GM18858 (cell line): Measurements from ENCODE around the gene TACC2.

Source experiments
- ATAC-seq: cut with Tn5 transposase; IDR thresholded peaks from one replicate; pipeline ENCODE4 v1.9.1; 2021; ENCODE audit not compliant: unreplicated experiment

The TACC2 gene

DNA sequence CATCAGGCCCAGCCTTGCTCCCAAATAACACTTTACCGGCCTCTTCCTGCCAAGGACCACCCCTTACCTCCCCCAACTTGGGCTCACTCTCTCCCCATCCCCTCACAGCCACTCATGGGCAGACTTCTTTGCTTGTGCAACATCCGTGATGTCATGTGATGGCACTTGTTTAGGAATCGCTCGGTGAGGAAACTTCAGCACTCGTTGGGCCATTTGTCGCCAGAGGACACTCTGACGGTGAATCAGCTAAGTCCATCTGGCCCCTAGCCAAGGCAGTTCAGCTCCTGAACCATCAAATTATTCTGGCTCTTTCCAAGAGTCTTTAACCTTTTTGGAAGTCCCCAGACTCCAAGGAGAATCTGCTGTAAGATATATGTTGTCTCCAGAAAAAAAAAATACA lies 301.4 kb downstream of the TACC2 start:
- ATAC-seq, result no peak

DNA sequence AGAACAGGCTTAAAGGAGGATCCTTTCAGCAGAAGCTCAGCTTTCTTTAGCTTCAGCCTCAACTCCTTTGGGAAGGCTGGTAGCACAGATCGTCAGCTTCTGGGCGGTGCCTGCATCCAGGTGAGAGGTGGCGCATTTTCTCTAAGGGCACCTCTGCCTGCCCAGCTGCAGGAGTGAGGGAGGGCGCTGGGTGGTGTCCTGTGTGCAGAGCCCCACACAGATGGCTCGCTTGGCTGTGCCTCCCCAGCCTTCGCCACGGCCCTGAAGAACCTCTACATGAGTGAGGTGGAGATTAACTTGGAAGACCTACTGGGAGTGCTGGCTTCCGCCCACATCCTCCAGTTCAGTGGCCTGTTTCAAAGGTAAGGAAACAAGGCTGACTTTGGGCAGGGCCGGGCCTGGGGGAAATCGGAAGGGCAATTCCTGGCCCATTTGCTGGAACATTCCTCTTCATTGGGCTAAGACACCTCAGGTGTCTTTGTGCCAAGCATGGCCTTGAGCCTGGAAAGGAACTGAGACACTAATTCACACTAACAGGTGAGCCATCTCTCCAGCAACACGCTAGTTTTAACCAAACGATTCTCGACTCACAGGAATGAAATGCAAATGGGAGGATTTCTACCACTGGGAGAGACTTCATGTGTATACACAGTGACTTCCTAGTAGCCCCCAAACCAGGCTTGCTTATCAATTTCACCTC lies 302.0 kb downstream of the TACC2 start:
- ATAC-seq, result no peak

DNA sequence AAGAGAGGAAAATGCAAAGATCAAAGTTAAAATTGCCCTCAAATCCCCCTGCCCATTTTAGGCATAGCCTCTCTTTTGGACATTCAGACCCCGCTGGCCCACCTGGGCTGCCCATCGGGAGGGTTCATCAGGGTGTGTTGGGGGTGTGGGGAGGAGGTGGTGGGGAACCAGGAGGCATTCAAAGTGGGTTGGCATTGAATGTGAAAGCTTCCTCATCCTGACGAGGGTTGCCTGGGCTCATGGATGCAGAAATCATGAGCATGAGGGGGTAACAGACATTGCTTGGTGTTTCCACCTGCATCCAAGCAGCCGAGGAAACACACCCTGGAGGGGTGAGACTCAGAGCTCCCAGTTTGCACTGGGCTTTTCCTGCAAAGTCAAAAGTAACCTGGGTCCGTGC lies 302.8 kb downstream of the TACC2 start:
- ATAC-seq, result no peak

DNA sequence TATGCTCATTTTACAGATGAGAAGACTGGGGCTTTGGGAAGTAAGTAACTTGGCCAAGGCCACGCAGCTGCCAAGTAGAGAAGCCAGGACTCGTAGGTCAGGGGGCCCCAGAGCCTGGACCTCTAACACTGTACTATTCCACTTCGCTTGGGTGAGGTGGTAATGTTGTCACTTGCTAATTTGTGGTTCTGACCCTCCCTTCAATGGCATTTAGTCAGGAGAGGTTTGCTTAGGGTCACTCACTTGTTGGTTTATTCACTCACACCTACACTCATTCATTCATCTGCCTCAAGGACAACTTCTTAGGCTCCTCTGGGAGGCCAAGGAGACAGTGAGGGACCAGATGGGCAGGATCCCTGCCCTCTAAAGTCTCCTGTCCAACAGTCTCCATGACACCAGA lies 303.4 kb downstream of the TACC2 start:
- no peak for ATAC-seq

DNA sequence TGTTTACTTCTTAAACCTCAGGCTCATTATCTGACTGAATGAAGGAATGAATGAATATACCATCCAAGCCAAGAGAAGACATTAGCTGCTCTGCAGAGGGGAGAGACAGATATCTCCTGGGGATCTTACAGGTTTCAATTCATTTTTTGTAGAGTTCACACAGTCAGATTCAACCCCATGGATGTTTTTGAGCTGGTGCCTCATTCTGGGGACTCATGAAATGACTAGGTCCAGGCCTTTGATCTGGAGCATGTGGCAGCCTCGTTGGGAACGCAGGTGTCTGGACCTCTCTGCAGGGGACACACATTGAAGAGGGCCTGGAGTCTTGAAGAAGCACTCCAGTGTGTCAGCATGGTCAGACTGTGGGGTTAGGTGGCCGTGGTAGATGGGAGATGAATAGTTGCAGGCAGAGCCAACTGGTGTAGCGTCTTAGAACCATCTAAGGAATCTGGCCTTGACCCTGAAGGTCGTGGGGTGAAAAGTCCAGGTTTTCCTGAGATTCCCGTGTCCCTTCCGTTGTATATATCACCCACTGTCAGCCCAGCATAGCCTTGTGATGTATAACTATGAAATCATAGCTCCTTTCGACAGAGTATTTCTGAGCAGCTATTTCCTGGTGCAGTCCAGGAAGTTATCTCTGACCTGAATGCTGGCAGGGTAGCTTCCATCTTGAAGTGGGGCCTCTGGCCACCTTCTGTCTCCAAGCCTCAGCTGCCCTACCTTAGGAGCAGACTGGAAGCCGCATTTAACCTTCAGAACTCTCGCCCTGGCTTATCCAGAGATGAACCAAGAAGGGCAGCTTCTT lies 304.4 kb downstream of the TACC2 start:
- no peak for ATAC-seq

DNA sequence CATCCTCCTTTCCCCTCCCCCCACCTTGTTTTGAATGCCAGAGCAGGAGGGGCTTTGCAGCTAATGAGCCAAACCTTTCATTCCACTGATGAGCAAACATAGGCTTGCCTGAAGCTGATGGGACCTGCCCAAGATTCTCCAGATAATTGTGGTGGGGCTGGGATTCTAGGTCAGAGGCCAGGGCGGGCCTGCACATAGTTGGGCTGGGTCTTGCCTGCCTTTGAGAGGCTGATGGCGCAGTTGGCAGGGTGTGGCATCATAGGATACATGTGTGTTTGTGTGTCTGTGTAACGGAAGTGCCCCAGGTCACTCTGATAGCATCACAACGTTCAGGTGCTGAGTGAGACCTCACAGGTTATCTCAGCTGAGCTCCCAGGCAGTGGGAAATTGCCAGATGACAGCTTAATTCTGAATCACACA lies 305.0 kb downstream of the TACC2 start:
- no peak for ATAC-seq

DNA sequence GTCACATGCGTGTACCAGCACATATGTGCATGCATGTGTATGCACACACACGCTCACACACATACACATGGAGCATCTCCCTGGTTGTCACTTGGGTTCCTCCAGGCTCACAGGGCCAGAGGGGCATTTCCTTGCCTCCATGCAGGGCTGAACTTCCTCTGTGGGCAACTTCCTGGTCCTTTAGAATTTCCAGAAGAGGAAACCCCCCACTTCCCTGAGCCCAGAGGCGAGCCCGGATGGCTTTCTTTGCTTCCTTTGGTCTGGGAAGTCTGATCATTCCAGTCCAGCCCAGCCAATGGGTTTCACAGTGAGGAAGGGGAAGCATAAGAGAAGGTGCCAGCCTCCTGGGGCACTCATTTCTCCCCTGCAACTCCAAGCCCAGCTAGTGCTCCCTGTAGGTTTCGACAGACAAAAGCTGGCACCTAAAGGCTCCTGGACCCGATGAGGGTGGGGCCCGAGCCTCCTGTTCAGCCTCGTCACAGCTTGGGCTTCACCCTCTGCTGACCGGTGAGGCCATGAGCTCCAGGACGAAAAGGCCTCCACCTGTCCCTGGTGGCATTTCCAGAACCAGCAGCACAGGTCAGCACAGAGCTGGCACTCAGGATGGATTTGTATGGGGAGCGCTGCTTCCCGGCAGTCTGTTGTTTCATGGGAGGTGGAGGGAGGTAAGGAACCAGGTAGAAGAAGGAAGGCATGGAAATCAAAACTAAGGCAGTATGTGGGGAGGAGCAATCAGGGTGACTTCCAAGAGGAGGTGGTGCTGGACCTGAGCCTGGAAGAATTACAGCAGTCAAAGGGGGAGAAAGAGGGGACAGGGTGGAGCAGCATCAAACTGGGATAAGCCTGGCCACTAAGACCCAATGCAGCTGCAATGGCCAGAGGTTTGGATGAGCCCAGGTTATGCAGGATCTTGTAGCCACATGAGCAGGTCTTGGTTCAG lies 305.8 kb downstream of the TACC2 start:
- ATAC-seq, result no peak

DNA sequence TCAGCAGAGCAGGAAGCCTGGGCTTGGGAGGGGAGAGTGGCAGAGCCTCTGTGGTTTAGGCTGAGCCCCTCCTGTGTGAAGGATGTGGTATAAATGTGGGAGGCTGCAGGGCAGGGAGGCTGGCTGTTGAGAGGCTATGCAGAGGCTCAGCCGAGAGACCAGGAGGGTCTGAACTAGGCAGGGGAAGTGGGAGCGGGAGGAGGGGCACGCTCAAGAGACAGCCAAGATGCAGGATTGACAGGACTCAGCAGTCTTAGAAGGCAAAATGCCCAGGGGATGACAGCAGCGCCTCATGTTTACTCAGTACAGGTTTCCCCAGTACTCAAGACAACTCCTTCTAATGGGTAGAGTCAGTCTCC lies 306.5 kb downstream of the TACC2 start:
- ATAC-seq, result no peak

DNA sequence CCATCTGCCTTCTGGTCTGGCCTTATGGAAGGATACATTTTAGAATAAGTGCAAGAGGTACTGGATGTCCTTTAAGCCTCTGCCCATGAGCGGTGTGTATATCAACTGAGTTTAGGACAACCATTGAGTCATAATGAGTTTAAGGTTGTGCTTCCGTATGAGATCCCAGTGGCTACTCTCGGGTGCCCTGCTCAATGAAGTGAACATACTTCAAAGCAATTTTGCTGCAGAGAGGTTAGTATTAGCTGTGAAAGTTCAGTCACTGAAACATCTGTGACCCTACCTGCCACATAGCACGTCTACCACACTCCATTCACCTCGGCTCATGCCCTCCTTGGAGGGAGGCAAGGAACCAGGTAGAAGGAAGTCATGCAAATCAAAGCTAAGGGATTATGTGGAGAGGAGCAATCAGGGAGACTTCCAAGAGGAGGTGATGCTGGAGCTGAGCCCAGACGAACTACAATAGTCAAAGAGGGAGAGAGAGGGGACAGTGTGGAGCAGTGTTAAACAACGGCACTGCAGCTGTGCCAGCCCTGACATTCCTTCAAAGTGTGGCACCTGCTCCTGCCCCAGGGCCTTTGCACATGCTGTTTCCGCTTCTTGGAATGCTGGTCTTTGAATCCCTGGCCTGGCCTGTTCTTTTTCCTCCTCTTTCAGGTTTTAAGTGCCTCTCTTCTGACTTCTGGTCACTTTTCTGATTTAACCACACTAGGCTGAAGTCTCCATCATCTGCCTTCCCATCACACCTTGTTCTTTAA lies 307.6 kb downstream of the TACC2 start:
- no peak for ATAC-seq

DNA sequence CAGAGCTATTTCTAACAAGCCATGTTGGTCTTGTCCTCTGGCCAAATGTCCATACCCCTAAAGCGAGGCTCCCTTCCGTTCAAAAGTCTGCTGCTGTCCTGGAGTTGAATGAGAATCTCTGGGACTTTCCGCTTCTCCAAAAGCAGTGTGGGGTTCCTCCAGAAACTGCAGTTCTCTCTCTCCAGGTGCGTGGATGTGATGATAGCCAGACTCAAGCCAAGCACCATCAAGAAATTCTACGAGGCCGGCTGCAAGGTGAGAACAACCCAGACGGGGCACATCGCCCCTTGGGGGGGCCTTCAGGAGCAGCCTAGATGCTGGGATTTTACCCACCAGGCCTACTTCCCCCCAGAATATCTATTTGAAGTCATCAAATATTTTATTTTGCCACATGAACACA lies 308.6 kb downstream of the TACC2 start:
- no peak for ATAC-seq

DNA sequence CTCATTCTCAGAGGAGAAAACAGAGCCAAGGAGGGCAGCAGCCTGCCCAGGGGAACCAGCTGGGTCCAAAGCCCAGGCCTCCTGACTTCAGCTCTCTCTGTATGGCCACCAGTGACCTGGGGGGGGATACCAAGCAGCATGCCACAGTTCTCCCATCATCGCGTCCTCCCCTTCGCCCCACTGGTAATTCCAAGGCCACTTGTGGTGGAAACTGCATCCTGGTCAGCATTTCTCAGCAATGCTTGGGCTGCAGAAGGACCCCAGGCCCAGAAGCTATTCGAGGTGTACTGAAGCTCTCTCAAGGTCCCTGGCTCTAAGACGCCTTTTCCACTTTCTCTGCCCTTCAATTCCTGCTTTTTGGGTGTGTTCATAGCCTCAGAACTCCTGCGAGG lies 309.2 kb downstream of the TACC2 start:
- no peak for ATAC-seq

DNA sequence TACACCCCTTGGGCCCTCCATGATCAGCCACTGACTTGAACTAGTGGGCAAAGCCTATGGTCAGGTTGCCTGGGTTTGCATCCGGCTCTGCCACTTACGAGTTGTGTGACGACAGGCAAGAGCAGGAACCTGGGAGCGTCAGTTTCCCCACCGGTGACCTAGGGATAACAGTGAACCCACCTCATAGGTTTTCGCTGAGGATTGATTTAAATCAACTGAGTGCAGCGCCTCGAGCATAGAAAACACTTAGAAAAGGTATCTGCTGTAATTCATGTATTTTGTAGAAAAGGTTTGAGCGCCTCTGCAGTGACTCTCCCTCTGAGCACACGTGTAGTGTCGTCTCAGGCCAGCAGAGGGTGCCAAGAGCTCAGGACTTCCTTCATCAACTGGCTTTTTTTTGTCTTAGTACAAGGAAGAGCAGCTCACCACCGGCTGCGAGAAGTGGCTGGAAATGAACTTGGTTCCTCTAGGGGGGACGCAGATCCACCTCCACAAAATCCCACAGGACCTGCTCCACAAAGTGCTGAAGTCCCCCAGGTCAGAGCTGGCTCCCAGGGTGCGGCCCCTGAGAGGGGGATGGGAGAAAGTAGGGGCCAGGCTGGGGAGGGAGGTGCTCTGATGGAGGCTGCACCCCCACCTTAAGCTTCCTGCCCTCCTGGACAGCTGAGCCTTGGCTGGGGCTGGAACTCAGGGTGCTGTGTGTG lies 309.8 kb downstream of the TACC2 start:
- no peak for ATAC-seq

DNA sequence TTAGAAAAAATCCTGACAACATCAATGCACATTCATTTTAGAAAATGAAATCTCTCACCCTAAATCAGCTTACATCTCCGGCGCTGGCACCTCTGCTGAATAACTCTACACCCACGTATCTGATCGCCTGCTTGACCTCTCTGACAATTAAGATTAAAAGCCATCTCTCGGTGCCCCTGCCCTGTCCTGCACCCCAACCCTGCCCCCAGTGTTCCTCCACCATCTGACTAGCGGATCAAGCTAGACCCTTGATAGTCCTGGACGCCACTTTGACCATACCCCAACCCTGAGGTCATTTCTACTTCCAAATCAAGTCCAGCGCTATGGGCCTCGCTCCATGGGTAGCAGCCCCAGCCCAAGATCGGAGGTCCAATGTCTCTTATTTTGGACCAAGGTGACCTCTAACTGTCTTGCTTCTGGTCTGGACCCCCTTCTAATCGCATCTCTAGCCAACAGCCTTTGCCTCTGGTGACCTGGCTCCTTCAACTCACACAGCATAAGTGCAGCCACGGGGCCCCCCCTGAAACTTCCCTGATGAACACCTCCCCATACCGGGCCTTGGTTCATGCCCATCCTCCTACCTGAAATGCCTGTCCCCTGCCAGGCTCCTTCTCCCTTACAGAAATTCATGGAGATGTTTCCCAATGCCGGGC lies 310.6 kb downstream of the TACC2 start:
- ATAC-seq, result no peak

DNA sequence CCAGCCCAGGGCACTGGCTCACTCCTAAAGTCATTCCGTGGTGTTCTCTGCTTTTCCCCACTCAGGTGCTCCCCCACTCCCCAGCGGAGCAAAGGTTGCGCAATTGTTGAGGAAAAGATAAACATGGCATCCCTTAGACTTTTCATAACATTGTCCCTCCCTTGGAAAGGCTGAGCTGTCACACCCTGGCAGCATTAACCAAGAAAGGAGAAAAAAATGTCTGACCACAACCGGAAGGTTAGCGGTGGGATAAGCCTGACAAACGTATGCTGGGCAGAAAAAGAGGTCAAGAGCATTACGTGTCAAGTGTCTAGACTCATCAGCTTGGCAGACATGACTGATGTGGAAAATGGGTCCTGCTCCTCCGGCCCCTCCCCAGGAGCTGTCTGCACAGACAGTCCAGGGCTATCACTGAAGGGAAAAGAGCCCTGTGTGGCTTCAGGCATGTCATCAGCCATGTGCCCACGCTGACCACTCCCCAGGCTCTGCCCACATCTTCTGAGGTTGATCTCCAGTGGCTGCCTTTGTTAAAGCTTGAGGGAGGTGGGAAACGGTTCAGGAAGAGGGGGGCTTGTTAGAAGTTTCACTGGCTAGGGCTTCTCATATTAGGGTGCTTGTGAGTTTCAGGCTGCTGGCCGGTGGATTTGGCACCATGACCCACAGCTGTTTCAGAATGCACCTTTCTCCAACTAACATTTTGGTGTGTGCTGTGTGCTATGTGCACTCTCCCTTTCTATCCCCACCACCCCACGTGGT lies 312.3 kb downstream of the TACC2 start:
- ATAC-seq, result no peak

DNA sequence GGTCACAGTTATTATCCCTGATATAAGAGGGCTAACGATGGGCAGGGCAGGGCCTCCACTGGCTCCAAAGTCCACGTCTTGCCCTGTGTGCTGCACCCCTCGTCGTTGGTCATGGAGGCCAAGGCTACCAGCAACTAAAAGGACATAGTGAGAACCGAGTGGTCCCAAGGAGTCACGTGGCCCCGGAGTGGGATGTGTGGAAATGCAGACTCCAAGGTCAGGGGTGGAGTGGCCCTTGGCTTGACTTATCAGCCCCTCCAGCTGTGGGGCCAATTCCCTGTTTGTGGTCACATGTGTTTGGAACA lies 312.8 kb downstream of the TACC2 start:
- ATAC-seq, result no peak

DNA sequence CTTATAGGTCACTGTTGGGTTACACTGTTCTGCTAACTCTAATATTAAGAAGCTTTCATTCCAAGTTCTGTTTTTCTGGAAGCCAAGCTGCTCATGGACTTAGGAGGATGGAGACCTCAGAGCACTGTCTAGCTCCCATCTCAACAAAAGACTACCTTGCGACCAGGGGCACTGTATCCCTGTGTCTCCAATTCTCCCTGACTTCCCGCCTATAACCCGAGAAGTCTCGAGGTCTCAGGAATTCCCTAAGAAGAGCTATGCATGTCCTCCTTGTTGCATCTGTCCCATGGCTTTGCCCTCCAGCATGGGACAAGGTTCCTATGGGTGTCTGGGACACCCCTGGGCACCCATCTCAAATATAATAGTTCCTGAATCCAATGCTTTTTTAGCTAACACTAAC lies 313.4 kb downstream of the TACC2 start:
- ATAC-seq, result no peak

DNA sequence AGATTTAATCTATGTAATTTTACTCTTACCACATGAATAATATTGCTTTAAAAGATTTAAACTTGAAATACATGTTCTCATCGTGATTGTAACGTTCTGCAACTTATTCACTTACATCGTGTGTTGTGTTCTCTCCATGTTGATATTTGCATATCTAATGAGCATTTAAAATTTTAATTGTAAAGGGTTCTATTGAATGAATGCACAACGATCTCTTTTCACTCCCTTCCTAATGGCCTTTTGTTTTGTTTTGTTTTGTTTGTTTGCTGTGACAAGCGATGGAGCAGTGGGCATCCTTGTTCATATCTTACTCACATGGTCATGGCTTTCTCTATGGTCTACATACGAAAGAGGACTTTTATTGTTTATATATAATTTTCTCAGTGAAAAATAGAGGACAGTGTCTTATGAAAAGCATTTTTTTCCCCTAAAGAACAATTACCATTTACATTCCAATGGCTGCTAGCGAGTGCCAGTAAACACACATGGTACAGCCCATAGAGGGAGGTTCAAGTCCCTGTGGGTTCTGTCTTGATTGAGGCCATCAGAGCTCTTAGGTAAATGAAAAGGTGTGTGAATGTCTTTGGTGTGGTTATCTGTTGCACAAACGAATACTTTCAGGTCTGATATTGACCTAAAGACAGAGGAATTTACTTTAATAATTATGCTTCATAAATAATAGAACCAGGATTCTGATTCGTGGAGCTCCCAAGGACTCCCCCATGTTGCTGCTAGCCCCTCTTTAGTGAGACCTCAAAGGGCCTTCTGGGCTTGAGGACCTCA lies 314.5 kb downstream of the TACC2 start:
- no peak for ATAC-seq
